GM23248 (cell line): ENCODE results near the gene MAML2.

ENCODE experiments used
- EZH2 ChIP-seq: fragments of 200-600 bp; sonication (generic); IDR thresholded peaks from 2 replicates; pipeline ENCODE4 v1.6.1; 2018; ENCODE audit warnings: antibody characterized with exemption, mild to moderate bottlenecking; ENCODE audit not compliant: insufficient read depth, poor library complexity, severe bottlenecking
- EZH2phosphoT487 ChIP-seq: fragments of 200-600 bp; sonication (generic); IDR thresholded peaks from 2 replicates; pipeline ENCODE4 v1.6.1; 2018; ENCODE audit warnings: antibody characterized with exemption, moderate library complexity, mild to moderate bottlenecking, low read depth; ENCODE audit not compliant: insufficient read depth

DNA sequence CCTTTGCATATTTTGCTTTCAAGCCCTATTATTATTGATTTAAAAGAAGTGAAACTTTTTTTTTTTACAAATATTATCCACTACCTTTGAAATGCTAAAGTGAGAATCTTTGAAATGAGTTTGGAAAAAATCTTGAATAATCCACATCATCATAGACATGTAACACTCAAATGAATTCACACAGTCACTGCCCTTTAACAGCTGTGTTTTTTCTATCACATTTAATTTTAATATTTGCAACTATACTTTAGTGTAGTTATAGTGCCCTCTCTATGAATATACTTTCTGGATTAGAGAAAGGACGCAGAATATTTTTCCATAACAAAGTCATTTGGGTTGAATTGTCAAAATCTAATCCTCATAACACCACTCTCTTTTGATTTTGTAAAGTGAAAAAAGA, 381.2 kb downstream of the MAML2 start:
- TF ChIP-seq EZH2 (no peak), EZH2phosphoT487 (no peak)
